ENCODE results near the gene ZDHHC11B. TPM values are rescaled to one million over a fixed set of nuclear protein-coding genes. Genes with fewer than 3 reads are reported as not detected.

ZDHHC11B gene
- total and polyA plus RNA-seq, 2 donors (not counting 1 experiment from before 2014, with no cell fraction given): 0.52 TPM; not detected in 1

DNA sequence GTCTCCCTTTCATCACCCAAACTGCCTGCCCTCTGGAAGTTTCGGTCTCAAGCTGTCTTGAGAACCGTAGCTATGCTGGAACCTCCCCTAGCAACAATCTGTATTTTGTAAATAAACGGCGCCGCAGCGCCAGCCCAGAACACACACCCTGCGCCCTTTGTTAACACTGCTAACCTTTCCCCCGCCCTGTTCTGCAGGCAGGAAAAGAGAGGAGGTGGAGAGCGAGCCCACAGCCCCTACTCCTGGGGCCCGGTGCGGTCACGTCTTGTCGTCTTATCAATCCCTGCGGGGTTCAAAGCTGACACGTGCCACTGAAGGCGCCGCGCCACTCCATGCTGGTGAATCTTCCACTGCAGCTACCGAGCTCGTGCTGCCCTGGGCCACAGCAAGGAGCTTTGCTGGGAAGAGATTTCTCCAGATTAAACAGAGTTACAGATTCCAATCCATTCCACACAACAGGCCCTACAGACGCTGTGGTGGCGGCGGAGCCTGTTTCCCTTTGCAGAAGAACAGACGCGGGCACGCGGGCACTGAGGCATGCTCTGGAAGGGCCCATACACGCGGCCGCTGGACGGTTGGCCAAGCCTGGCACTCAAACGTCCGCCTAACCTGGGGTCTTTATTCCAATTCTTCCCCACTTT is 25.3 kb downstream of the ZDHHC11B start:
- no peak overlapping the region for H3K27ac Mint-ChIP-seq

DNA sequence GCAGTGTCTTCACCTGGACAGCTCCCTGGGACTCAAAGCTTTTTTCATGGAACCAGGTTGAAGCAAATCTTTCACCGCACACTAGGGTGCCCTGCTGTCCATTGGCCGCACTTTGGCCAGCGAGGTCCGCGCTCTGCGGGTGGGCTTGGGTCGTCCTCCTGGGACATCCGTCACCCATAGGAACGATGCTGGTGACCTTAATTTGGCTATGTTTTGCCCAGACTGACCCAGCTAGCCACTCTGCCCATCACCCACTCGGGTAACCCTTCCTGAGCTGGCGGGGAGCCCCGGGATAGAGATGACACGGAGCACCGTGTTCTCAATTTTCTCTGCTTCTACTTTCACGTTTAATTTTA is 25.9 kb downstream of the ZDHHC11B start:
- CTCF ChIA-PET: no interaction called here
- Histone ChIP-seq H3K4me3 (ENCODE audit: control extremely low read depth in 1 of 5, extremely low read depth in 1 of 5, insufficient read depth in 1 of 5, low read depth in 2 of 5, low read length in 4 of 5) (no peak overlapping the region), H3K9me3 (ENCODE audit: control extremely low read depth in 1 of 3, control insufficient read depth in 2 of 3, insufficient read depth in 1 of 3, low read length in 2 of 3) (no peaks in the 10 kb centered on the region), H3K36me3 (replicated peaks in 1 of 2; ENCODE audit: control extremely low read depth in 1 of 2, control insufficient read depth in 1 of 2, extremely low read depth in 1 of 2, insufficient read depth in 2 of 2, low read length in 1 of 2) (no peaks in the 10 kb centered on the region), H3K4me2 (replicated peaks; ENCODE audit: low read depth, low read length, poor library complexity, severe bottlenecking) (no peak overlapping the region), H2AFZ (ENCODE audit: insufficient read depth, low read depth, low read length, poor library complexity, severe bottlenecking) (no peak overlapping the region), H3K27ac (ENCODE audit: low read length in 2 of 2) (no peak overlapping the region), H3K9ac (ENCODE audit: low read length) (no peak overlapping the region), H3K4me1 (ENCODE audit: control insufficient read depth in 2 of 2, insufficient read depth in 2 of 2, low read length in 2 of 2) (no peaks in the 10 kb centered on the region), H3K79me2 (ENCODE audit: control insufficient read depth, insufficient read depth, low read length) (no peaks in the 10 kb centered on the region), H3K27me3 (replicated peaks in 1 of 4; ENCODE audit: control extremely low read depth in 1 of 4, control insufficient read depth in 3 of 4, insufficient read depth in 4 of 4, low read length in 3 of 4) (peaks cover 0 to 3% (median 0%) of the 10 kb centered on the region in 4 experiments), H4K20me1 (ENCODE audit: control insufficient read depth, insufficient read depth, low read length, poor library complexity, severe bottlenecking) (no peaks in the 10 kb centered on the region)
- H3K4me1 Mint-ChIP-seq: no peaks in the 10 kb centered on the region
- no peak overlapping the region for H3K4me3 Mint-ChIP-seq
- no peak for DNase-seq
- ATAC-seq (ENCODE audit: low read depth): no peak
- H3K27ac Mint-ChIP-seq: no peak overlapping the region
- H3K9me3 Mint-ChIP-seq (ENCODE audit: insufficient read depth): no peaks in the 10 kb centered on the region
- POLR2A ChIA-PET: no interaction called here
- WGBS (ENCODE audit: insufficient coverage): 87% methylated on average over 12 of the region's 15 CpGs
- TF ChIP-seq EZH2 (IDR thresholded peaks at IDR 0.05; ENCODE audit: borderline replicate concordance, insufficient read depth, low read depth, low read length, poor library complexity, severe bottlenecking): no peak
- TF ChIP-seq, protein P1, sequence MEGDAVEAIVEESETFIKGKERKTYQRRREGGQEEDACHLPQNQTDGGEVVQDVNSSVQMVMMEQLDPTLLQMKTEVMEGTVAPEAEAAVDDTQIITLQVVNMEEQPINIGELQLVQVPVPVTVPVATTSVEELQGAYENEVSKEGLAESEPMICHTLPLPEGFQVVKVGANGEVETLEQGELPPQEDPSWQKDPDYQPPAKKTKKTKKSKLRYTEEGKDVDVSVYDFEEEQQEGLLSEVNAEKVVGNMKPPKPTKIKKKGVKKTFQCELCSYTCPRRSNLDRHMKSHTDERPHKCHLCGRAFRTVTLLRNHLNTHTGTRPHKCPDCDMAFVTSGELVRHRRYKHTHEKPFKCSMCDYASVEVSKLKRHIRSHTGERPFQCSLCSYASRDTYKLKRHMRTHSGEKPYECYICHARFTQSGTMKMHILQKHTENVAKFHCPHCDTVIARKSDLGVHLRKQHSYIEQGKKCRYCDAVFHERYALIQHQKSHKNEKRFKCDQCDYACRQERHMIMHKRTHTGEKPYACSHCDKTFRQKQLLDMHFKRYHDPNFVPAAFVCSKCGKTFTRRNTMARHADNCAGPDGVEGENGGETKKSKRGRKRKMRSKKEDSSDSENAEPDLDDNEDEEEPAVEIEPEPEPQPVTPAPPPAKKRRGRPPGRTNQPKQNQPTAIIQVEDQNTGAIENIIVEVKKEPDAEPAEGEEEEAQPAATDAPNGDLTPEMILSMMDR (IDR thresholded peaks at IDR 0.05): no peak
- intact Hi-C loops (cut with micrococcal nuclease): no loop called here
- peaks cover 14% of the 10 kb centered on the region for H3K27me3 Mint-ChIP-seq

More for the DNA sequence above, 25.3 kb downstream of the ZDHHC11B start:
- no peak overlapping the region for H3K27ac ChIP-seq (ENCODE audit: low read length in 2 of 2)
- ChIA-PET CTCF (no interaction called here), POLR2A (no interaction called here)
- H2AFZ ChIP-seq (ENCODE audit: insufficient read depth, low read depth, low read length, poor library complexity, severe bottlenecking): no peak overlapping the region
- no peak overlapping the region for H3K9ac ChIP-seq (ENCODE audit: low read length)
- Mint-ChIP-seq H3K4me1 (no peaks in the 10 kb centered on the region), H3K27me3 (peaks cover 14% of the 10 kb centered on the region), H3K4me3 (no peak overlapping the region), H3K9me3 (ENCODE audit: insufficient read depth) (no peaks in the 10 kb centered on the region)
- ATAC-seq (ENCODE audit: low read depth) (no peak), DNase-seq (peak; percentile 6)
- no peaks in the 10 kb centered on the region for H3K36me3 ChIP-seq (replicated peaks in 1 of 2; ENCODE audit: control extremely low read depth in 1 of 2, control insufficient read depth in 1 of 2, extremely low read depth in 1 of 2, insufficient read depth in 2 of 2, low read length in 1 of 2)
- intact Hi-C loops (cut with micrococcal nuclease): no loop called here
- no peaks in the 10 kb centered on the region for H4K20me1 ChIP-seq (ENCODE audit: control insufficient read depth, insufficient read depth, low read length, poor library complexity, severe bottlenecking)
- WGBS (ENCODE audit: insufficient coverage): 70% methylated on average over 26 of the region's 33 CpGs
- H3K4me2 ChIP-seq (replicated peaks; ENCODE audit: low read depth, low read length, poor library complexity, severe bottlenecking): no peak overlapping the region
- peaks cover 0 to 3% (median 0%) of the 10 kb centered on the region in 4 experiments for H3K27me3 ChIP-seq (replicated peaks in 1 of 4; ENCODE audit: control extremely low read depth in 1 of 4, control insufficient read depth in 3 of 4, insufficient read depth in 4 of 4, low read length in 3 of 4)
- no peaks in the 10 kb centered on the region for H3K4me1 ChIP-seq (ENCODE audit: control insufficient read depth in 2 of 2, insufficient read depth in 2 of 2, low read length in 2 of 2)
- peaks cover 0 to 2% (median 0%) of the 10 kb centered on the region in 3 donors for H3K9me3 ChIP-seq (ENCODE audit: control extremely low read depth in 1 of 3, control insufficient read depth in 2 of 3, insufficient read depth in 1 of 3, low read length in 2 of 3)
- TF ChIP-seq EZH2 (IDR thresholded peaks at IDR 0.05; ENCODE audit: borderline replicate concordance, insufficient read depth, low read depth, low read length, poor library complexity, severe bottlenecking): no peak
- TF ChIP-seq, protein P1 (IDR thresholded peaks at IDR 0.05): no peak
- no peak overlapping the region for H3K4me3 ChIP-seq (ENCODE audit: control extremely low read depth in 1 of 5, extremely low read depth in 1 of 5, insufficient read depth in 1 of 5, low read depth in 2 of 5, low read length in 4 of 5)
- H3K79me2 ChIP-seq (ENCODE audit: control insufficient read depth, insufficient read depth, low read length): no peaks in the 10 kb centered on the region
